Measurements from ENCODE around the gene MTMR1. TPM values are rescaled to one million over a fixed set of nuclear protein-coding genes. Genes with fewer than 3 reads are reported as not detected.

The MTMR1 gene
- 23.6 and 33.8 TPM in 2 replicates for total RNA-seq (2014; rRNA removed; shearing (Covaris generic))

DNA sequence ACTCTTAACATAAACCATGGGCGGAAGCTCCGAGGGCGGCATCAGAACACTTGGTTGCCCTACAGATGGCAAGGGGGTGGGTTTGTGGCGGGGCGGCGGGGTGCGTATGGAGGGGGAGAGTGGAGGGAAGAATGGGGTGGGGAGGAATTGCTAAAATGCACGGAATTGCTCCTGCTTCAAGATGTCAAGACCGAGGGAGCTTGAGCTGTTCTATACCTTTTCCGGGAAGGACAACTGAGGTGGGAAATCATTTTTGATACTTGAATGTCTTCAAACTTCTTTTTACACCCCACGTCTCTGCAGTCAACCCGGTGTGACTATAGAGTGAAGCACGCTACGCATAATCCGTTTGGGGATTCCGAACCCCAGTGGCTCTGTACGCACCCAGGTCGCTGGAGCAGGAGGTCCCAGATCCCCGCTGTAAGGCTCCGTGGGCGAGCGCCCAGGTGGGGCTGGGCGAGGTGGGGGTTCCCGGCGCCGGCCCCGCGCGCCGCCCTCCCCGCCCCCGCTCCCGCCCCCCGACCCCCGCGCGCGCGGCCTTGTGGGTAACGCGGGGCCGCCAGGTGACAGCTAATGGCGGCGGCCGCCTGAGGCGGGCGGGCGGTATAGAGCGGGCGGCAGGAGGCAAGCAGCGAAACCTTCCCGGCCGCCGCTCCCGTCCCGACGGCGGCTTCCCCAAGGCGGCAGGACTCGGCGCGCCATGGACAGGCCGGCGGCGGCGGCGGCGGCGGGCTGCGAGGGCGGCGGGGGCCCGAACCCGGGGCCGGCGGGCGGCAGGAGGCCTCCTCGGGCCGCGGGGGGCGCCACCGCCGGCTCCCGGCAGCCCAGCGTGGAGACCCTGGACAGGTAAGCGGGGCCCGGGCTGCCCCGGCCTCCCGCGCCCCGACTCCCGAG lies at the start of gene MTMR1:
MTMR1 (plus strand) TSS at position 566 of the 894 bp plus-strand sequence; CDS start at position 701, 135 bp downstream.

Other genes starting within 250 kb of the MTMR1 start
- 3.8 and 4.5 TPM in 2 replicates for gene MTM1, start 124.8 kb upstream of the MTMR1 start, total RNA-seq (2014; rRNA removed; shearing (Covaris generic))
- gene CD99L2, start 205.3 kb downstream of the MTMR1 start, total RNA-seq (2014; rRNA removed; shearing (Covaris generic)) = 21.2 and 24.5 TPM in 2 replicates

Measured in A375 (cell line).